NCI-H82 treated with DMSO at 0.1 percent for 48 hours (cell line): ENCODE data around the gene EML1.
"Not testable (repeated sequence)": the region's sequence is repeated elsewhere in the genome, so short reads cannot be mapped to it uniquely, and the experiment has no call there.

Experiments used
- DNase-seq: peaks from one replicate; lab custom pipeline; 2025; ENCODE audit not compliant: unreplicated experiment; lab: John Stamatoyannopoulos, UW

EML1 gene

DNA sequence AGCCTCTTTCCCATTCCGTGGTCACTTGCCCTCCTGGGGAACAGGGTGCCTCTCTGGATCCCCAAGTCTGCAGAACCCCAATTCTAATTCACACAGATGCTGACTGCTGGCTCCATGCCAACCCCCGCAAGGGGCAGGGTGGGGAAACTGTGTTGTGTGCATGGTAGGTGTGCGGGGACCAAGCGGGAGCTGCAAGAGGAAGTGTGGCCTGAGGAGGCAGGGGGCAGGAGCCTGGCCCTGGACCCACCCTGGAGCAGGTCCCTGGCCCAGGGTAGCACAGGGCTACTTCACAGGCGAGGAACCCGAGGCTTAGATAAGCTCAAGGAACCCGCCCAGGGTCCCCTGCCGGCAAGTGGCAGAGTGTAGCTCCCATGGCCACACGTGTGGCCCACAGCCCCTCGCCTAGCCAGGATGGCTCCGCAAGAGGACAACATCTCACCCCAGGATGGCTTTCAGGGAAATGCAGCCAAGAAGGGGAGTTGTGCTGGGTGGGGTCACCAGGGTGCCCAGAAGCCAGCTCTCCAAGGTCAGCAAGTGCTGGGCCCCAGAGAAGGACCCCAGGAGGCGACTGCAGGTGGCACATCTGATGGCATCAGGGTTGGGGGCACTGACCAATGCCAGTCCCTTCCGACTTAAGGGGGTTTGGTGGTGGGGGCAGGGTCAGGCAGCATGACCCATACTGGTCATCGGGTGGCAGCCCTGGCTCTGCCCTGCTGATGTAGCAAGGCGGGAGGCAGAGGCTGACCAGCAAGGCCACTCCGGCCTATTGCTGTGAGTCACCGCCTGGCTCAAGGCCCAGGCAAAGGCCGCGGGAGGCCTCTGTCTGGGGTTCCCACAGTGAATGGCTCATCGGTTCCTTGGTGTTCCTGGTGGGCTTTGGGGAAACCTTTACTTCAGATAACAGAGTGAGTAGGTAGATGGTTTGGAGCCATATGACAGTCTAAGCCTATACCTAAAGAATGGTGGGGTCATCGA, 37.3 kb upstream of the EML1 start:
- no peak for DNase-seq

DNA sequence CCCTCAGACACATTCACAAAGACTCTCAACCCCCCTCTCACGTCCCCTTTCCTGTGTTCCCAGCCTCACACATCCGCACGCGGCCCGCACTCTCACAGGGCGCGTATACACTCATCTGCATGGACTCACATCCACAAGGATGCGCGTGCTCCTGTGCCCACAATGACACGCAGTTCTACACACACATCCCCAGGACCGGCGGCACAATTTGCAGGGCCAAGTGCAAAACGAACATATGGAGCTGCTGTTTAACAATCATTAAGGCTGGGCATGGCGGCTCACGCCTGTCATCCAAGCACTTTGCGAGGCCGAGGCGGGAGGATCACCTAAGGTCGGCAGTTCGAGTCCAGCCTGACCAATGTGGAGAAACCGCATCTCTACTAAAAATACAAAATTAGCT, 36.4 kb upstream of the EML1 start:
- no peak for DNase-seq

- DNase-seq, result no peak
Observed at GRCh38 chr14:99757331-99758070, 35.7 kb upstream of the EML1 start.

DNA sequence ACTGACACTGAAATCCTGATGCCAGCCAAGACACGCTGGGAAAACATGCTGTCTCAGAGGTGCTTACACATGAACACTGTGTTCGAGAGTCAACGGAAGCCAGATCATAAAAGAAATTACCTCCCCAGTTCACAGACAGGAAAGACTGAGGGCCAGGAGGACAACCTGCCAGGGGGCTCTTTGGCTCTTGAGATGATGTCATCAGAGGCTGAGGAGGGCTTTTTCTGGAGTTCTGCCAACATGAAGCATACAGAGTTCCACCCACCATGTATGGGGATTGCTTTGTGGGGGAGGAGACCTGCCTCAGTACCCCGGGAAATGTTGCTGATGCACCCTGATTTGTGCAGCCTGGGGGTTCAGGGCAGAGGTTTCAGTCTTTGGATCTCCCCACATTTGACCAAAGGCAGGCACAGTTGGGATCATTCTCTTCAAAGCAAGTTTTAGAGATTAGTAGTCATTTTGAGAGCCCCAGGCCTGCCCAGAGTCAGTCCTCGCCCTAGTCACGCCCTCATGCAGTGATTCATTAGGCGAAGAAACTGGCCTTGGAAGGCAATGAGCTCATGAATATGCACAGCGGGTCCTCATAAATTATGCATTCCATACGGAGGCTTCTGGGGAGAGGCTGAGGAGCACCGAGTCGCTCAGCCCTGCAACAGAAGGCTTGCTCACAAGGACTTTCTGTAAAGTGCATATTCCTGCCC, 34.9 kb upstream of the EML1 start:
- DNase-seq, result no peak

- no peak for DNase-seq
Observed at GRCh38 chr14:99758872-99759545, 34.2 kb upstream of the EML1 start.

- DNase-seq, result no peak
Observed at GRCh38 chr14:99759546-99759925, 33.7 kb upstream of the EML1 start.

DNA sequence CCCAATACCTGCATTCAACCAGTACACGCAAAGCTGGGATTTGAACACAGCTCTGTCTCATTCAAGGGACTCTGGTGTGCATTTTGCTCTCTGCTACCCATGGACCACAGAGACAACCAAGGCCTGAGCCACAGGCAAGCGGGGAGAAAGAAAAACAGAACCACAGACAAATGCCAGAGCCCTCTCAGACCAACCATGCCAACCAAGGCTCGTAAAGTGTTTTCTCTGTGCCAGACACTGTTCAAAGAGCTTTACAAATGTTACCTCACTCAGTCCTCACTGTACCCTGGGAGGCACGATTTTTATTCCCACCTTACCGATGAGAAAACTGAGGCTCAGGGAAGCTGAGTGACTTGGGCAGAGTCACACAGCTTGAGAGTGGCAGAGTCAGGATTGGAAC, 32.4 kb upstream of the EML1 start:
- no peak for DNase-seq

DNA sequence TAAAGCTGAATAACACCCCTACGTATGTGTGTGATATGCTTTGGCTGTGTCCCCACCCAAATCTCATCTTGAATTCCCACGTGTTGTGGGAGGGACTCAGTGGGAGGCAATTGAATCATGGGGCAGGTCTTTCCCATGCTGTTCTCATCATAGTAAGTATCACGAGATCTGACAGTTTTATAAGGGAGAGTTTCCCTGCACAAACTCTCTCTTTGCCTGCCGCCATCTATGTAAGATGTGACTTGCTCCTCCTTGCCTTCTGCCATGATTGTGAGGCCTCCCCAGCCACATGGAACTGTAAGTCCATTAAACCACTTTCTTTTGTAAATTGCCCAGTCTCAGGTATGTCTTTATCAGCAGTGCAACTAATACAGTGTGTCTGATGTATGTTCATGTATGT, 30.3 kb upstream of the EML1 start:
- not testable (repeated sequence) for DNase-seq

GRCh38 chr14:99763527-99764221, 29.5 kb upstream of the EML1 start:
- no peak for DNase-seq

- no peak for DNase-seq
Observed at GRCh38 chr14:99764222-99764706, 28.9 kb upstream of the EML1 start.

DNA sequence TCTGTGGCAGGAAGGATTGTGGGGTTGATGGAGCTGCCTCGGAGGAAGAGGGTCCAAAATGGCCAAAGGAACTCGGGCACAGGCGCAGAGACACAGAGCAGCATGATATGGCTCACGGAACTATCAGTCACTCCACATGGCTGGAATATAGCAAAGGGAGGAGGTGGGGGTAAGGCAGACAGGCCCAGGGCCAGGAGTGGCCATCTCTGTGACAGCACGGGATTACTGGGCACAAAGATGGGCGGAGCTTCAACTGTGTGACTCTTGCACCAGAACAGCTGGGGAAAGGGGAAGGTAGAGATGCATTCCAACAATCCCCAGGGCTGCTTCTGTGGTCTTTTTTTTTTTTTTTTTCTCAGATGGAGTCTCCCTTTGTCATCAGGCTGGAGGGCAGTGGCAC, 24.8 kb upstream of the EML1 start:
- no peak for DNase-seq

- DNase-seq, result no peak
Observed at GRCh38 chr14:99769123-99769522, 24.1 kb upstream of the EML1 start.

- DNase-seq, result no peak
Observed at GRCh38 chr14:99769799-99770198, 23.4 kb upstream of the EML1 start.

DNA sequence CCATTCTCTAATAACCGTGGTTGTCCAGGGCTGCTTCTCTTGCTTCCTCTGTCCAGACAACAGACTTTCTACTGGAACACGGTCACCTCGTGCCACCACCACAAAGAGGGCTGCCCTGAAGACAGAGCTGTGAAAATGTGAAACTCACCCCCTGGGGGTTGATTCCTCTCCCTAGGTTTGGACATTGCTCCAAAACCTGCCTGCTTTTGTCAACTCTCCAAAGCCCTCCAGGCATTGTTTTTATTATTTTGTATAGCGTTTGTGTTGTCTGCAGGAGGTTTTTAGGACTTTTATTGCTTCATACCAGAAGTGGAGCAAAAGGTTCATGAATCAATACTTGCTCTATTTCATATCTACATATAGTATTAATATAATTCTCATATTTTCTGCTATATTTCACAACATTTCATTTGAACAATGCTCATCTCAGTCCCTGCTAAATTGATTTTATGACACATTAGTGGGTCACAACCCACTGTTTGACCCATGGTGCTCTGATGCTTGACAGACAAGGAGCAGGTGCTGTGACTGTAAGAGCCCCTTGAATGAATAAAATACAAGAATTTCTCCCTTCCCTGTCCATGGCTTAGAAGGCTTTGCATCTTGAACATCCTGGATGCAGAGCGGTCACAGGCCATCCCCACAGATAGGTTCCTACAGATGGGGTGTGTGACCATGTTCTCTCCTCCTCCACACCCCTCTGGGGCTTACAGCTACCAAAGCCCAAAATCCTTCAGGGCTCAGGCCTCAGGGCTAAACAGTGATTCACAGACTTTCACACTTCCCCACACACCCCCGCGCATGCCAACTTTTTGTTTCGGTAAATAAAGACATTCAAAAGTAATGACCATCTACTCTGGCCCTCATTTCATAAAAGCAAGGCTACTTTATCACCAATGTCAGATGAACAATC, 20.6 kb upstream of the EML1 start:
- DNase-seq, result no peak

DNA sequence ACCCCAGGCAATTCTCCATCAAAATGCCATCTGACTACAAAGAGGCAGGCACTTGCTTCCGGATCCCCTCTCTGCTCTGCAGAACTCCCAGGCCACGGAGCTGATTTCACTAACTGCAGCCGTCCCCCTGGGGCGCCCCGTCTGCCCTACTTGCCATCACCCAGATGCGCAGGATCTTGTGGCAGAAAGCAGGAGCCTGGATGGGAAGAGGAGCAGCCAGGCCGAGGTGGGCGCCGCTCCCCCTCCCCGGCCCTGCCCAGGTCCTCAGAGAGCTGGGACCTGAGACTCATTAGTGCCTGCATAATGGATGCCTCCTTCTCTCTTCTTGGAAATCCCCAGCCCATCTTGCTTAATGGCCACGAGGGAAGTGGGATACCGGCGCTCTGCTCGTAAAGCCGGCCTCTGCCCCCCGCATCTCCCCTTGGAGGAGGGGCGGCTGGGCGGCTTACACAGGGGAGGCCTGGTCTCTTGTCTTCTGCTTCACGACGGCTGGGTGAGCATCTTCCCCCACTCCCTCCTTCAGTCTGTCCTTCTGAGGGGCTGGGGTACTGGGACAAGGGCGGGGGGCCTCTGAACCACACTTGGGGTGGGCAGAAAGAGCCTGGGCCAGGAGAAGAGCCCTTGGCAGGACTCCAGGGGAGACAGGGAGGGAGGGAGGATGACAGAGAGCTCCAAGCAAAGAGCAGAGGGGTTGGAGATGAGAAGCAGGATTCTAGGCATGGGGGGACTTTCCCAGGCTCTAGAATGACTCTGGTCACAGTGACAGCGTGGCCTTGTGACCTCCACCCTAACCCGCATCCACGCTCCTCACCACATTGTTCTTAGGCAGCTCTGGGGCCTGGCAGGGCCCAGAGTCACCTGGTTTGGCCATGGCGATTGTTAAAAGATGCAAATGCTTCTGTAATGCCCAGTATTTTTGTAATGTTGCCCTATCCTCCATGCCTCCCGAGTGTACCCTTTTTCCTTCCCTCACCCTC, 19.4 kb upstream of the EML1 start:
- no peak for DNase-seq

DNA sequence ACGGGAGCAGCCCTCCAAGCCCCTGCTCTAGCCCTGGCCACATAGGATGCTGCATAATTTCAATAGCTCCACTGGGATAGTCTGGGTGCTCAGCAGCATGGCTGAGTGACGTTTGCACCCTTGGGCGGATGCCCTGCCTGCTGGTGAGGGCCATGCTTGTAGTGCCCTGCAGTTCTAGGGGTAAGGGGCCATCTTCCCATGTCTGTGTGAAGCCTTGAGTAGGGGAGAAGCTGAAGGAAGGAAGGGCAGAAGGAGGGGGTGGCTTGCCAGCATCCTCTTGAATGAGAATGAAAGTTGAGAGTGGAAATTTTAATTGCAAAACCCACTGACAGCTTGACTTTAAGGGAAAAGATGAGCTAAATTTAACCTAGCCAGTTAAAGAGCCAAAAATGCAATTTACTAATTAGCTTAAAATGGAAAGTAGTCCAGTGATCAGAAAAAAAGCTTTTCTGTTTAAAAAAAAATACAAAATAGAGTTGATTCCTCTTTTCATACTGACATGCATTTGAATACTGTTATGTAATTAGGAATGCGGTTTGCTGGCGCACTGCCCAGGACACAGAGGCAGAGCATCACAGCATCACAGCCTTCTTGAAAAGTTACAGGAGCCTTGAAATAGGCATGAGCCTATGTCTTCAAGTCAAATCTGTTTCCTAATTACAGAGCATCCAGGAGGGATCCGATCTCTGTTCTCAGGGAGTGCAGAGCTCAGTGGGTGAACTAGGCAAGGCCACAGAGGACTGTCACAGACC, 18.5 kb upstream of the EML1 start:
- no peak for DNase-seq

DNA sequence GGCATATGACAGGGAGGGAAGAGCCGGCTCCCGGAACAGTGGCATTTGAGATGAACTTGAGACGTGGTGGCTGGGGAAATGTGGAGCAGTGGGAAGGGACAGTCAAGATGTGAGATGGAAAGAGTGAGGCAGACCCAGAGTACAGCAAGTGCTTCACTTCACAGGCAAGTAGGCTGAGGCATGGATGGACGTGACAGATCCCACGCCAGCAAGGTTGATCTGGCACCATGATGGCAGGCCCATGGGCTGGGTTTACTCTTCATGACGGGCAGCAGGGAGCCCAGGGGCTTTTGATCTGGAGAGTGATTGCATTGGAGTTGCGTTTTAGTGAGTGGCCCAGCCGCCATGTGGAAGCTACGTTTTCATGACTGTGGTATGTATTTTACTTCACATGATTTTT, 17.9 kb upstream of the EML1 start:
- DNase-seq, result no peak
